SJCRH30 (cell line): Measurements from ENCODE around the gene PLA2G2D. TPM values are rescaled to one million over a fixed set of nuclear protein-coding genes. Genes with fewer than 3 reads are reported as not detected.
A peak's percentile ranks its signal among the peaks of the same experiment; 100 is the strongest.

ENCODE experiments used
- DNase-seq, 2 experiments: peaks; one replicate each; pipeline ENCODE4 v3.0.0-alpha.2; 2015 to 2020
- H3K27ac ChIP-seq: fragments of 250-450 bp; sonication (Bioruptor Pico); 2 replicates; pipeline ENCODE4 v1.5.1; 2020; ENCODE audit warnings: mild to moderate bottlenecking, moderate library complexity
- H3K27me3 ChIP-seq: fragments of 250-450 bp; sonication (Bioruptor Pico); 2 replicates; pipeline ENCODE4 v1.5.1; 2020; ENCODE audit warnings: mild to moderate bottlenecking, moderate library complexity
- H3K36me3 ChIP-seq: fragments of 250-450 bp; sonication (Bioruptor Pico); 2 replicates; pipeline ENCODE4 v1.5.1; 2020; ENCODE audit warnings: mild to moderate bottlenecking, moderate library complexity
- H3K4me1 ChIP-seq: fragments of 250-450 bp; sonication (Bioruptor Pico); 2 replicates; pipeline ENCODE4 v1.5.1; 2020; ENCODE audit warnings: mild to moderate bottlenecking, moderate library complexity
- H3K4me3 ChIP-seq: fragments of 250-450 bp; sonication (Bioruptor Pico); 2 replicates; pipeline ENCODE4 v1.5.1; 2020; ENCODE audit warnings: mild to moderate bottlenecking, moderate library complexity
- H3K9me3 ChIP-seq: fragments of 250-450 bp; sonication (Bioruptor Pico); replicated peaks from 2 replicates; pipeline ENCODE4 v1.5.1; 2020; ENCODE audit warnings: mild to moderate bottlenecking, moderate library complexity
- total RNA-seq: library from RNA; depleted of rRNA; stranded (reverse); fragments of >200 nt; shearing (Covaris generic); gene quantifications from 2 replicates; pipeline ENCODE4 v1.2.3, GENCODE V29; 2014; rRNA removed

PLA2G2D gene, protein sequence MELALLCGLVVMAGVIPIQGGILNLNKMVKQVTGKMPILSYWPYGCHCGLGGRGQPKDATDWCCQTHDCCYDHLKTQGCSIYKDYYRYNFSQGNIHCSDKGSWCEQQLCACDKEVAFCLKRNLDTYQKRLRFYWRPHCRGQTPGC
- not detected in 2 replicates for total RNA-seq

DNA sequence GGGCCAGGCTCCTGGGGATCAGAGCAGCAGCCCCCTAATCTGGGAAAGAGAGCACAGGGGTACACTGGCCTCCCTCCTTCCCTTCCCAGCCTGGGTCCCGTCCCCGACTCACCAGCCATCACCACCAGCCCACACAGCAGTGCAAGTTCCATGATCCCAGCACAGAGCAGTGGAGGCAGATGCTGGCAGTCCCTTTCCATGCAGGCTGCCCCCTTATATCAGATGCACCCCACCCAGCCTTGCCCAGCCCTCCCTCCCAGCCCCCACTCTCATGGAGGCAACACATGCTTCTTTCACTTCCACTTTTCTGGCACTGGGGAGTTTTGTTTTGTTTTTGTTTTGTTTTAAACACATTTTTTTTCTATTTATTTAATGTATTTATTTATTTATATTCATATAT is at the start of gene PLA2G2D:
TSS of gene PLA2G2D (minus strand) at position 190 of the 400 bp plus-strand sequence. CDS start at position 152, 38 bp downstream.
- Histone ChIP-seq H3K27me3 (peaks cover 4% of the 10 kb centered on the region; the same call in 1 of the 2 replicates), H3K36me3 (no peaks in the 10 kb centered on the region), H3K9me3 (no peaks in the 10 kb centered on the region), H3K4me1 (no peaks in the 10 kb centered on the region), H3K27ac (no peak within 1 kb of the TSS), H3K4me3 (no peak within 1 kb of the TSS)
- no peak for DNase-seq

DNA sequence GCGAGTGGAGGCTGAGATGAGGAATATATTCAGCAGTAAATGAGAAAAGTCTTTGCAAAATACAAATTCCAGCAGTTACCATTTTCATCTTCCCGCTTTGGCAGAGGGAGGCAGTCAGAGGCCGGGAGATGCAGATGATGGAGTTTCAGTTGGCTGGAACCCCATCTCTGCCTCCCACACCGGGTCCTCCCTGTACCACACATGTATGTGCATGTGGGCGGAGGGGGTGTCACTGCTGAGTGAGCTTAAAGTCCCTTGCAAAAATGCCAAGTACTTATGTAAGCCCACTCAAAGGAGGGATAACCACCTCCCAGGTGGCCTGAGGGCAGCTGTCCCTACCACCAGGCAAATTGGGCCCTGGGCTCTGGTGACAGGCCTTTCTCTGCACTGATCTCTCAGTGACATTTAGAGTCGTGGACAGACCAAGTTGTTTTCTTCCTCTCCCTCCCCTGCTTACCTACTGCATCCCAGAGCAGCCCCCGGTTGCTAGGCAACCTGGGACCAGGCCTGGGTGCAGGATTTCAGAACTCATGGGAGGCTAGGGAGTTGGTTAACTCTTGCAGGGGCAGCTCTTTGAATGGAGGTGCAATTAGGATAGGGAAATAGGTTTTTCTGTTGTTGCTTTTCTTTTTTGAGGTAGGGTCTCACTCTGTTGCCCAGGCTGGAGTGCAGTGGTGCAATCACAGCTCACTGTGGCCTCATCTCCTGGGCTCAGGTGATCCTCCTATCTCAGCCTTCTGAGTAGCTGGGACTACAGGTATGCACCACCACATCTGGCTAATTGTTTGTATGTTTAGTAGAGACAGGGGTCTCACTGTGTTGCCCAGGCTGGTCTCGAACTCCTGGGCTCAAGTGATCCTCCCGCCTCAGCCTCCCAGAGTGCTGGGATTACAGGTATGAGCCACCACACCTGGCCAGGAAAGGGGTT is 49.5 kb upstream of the PLA2G2D start:
- H3K4me1 ChIP-seq, result no peaks in the 10 kb centered on the region
- no peak overlapping the region for H3K4me3 ChIP-seq
- H3K36me3 ChIP-seq, result no peaks in the 10 kb centered on the region
- H3K27ac ChIP-seq, result no peak overlapping the region
- DNase-seq, result no peak
- peaks cover 7% of the 10 kb centered on the region; the same call in 1 of the 2 replicates for H3K27me3 ChIP-seq
- H3K9me3 ChIP-seq, result no peaks in the 10 kb centered on the region

DNA sequence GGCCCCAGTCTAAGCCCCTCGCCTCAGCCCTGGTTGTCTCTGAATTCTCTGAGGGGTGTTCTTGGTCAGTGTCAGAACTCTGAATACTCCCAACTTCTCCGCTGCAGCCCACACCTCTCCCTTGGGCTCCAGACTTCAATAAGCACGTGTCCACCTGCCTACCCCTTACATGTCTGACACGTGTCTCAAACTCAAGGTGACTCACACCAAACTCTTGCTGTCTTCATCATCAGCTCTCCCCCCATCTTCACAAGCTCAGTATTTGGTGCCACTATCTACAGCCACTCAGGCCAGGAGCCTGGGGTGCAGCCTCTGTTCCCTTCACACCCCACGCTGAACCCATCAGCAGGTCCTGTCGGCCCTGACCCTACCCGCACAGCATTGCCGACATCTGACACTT is 47.8 kb upstream of the PLA2G2D start:
- H3K36me3 ChIP-seq, result no peaks in the 10 kb centered on the region
- no peaks in the 10 kb centered on the region for H3K4me1 ChIP-seq
- H3K9me3 ChIP-seq, result no peaks in the 10 kb centered on the region
- H3K4me3 ChIP-seq, result no peak overlapping the region
- H3K27me3 ChIP-seq, result peaks cover 7% of the 10 kb centered on the region; the same call in 1 of the 2 replicates
- no peak for DNase-seq
- no peak overlapping the region for H3K27ac ChIP-seq

DNA sequence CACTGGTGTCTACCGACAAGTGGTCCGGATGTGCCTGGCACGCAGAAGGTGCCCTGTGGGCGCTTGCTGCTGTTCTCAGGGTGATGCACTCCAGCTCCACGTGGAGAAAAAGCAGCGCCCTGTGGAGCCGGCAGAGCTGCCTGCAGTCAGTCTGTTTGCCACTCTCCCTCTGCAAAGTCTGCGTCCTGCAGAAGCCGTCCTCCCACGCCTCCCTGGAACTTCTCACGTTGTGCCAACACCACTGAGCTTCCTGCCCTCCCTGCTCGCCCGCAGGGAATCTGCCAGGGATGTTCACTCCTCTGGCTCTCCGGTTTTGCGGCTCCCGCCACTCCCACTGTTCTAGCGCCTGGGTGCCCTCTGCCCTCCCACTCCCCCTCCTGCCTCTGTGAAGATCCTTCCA is 46.7 kb upstream of the PLA2G2D start:
- Histone ChIP-seq H3K4me3 (no peak overlapping the region), H3K27ac (no peak overlapping the region), H3K36me3 (no peaks in the 10 kb centered on the region), H3K9me3 (no peaks in the 10 kb centered on the region), H3K4me1 (no peaks in the 10 kb centered on the region), H3K27me3 (peaks cover 7% of the 10 kb centered on the region; the same call in 1 of the 2 replicates)
- no peak for DNase-seq

DNA sequence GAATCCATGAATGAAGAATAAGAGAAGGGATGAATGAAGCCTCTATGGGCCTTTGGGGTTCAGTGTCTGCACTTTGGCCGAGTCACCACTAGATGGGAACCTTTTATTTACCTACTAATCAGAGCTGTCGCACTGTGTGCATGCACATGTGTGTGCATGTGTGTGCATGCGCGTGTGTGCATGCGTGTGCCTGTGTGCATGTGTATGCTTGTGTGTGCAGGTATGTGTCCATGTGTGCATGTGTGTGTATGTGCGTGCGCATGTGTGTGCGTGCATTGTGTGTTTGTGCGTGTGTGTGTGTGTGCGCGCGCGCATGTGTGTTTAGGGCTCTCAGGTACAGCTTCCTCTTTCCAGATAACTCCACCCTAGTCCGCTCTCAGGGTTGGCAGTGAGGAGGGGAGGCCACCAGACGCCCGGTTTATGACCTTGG is 46.2 kb upstream of the PLA2G2D start:
- peak in 1 of 2 experiments; percentile 23 for DNase-seq
- H3K4me1 ChIP-seq, result no peaks in the 10 kb centered on the region
- H3K4me3 ChIP-seq, result no peak overlapping the region
- peaks cover 7% of the 10 kb centered on the region; the same call in 1 of the 2 replicates for H3K27me3 ChIP-seq
- H3K27ac ChIP-seq, result no peak overlapping the region
- no peaks in the 10 kb centered on the region for H3K9me3 ChIP-seq
- H3K36me3 ChIP-seq, result no peaks in the 10 kb centered on the region

DNA sequence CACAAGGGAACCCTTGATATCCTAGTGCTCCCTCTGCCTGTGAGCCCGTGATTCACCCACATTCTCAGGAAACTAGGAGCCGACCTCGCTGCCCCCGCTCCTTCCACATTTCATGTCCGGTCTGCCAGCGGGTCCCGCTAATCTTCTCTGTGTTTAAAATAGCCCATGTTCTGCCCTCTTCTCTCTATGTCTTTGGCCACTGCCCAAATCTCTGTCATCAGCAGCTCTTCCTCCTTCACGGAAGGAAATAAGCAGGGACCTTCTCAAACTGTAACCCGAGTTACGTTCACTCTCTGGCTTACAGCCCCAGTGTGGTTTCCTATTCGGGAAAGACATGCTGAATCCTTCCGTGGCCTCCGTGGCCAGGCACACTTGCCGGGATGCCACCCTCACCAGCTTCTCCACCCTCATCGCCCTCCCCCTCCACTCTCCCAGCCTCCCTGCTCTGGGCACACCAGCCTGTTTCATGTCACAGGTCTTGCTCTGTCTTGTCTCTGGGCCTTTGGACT is 45.4 kb upstream of the PLA2G2D start:
- DNase-seq, result no peak
- H3K36me3 ChIP-seq, result no peaks in the 10 kb centered on the region
- peaks cover 3% of the 10 kb centered on the region for H3K9me3 ChIP-seq
- H3K27ac ChIP-seq, result no peak overlapping the region
- H3K4me1 ChIP-seq, result no peaks in the 10 kb centered on the region
- H3K4me3 ChIP-seq, result no peak overlapping the region
- peaks cover 7% of the 10 kb centered on the region; the same call in 1 of the 2 replicates for H3K27me3 ChIP-seq

DNA sequence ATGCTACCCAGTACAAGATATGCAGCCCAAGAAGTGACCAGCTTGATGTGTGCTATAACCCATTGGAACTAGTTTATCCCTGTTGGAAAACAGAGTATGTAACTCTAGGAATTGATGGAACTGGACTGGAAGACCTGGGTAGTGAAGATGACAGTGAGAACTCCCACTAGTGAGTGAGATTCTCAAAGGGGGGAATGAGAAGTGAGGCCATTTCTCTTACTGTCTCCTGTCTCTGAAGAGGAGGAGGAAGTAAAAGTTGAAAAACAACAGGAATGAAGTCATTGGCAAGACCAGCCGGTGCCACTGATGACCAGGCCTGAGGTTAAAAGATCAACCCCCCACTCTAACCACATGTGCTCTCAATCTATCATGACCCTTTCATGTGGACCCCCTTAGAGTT is 40.7 kb upstream of the PLA2G2D start:
- no peaks in the 10 kb centered on the region for H3K27me3 ChIP-seq

DNA sequence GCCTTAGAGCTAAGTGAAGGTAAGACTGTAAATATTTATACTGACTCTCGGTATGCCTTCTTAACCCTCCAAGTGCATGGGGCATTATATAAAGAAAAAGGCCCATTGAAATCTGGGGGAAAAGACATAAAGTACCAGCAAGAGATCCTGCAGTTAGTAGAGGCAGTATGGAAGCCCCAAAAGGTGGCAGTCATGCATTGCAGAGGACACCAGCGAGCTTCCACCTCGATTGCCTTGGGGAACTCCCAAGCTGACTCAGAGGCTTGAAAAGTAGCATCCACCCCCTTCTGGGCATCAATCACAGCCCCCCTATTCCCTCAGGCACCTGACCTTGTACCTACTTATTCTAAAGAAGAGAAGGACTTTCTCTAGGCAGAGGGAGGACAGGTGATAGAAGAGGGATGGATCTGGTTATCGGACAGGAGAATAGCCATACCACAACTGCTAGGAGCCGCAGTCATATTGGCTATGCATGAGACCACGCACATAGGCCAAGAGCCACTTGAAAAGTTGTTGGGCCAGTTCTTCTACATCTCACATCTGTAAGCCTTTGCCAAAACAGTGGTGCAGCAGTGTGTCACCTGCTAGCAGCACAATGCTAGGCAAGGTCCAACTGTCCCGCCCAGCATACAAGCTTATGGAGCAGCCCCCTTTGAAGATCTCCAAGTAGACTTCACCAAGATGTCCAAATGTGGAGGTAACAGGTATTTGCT is 39.2 kb upstream of the PLA2G2D start:
- Histone ChIP-seq H3K4me3 (no peak overlapping the region), H3K27ac (no peak overlapping the region), H3K4me1 (no peaks in the 10 kb centered on the region), H3K9me3 (peaks cover 3% of the 10 kb centered on the region), H3K36me3 (no peaks in the 10 kb centered on the region), H3K27me3 (no peaks in the 10 kb centered on the region)
- no peak for DNase-seq

More for the DNA sequence above, 40.7 kb upstream of the PLA2G2D start:
- H3K4me3 ChIP-seq, result no peak overlapping the region
- H3K9me3 ChIP-seq, result peaks cover 3% of the 10 kb centered on the region
- no peak for DNase-seq
- H3K36me3 ChIP-seq, result no peaks in the 10 kb centered on the region
- no peak overlapping the region for H3K27ac ChIP-seq
- no peaks in the 10 kb centered on the region for H3K4me1 ChIP-seq

DNA sequence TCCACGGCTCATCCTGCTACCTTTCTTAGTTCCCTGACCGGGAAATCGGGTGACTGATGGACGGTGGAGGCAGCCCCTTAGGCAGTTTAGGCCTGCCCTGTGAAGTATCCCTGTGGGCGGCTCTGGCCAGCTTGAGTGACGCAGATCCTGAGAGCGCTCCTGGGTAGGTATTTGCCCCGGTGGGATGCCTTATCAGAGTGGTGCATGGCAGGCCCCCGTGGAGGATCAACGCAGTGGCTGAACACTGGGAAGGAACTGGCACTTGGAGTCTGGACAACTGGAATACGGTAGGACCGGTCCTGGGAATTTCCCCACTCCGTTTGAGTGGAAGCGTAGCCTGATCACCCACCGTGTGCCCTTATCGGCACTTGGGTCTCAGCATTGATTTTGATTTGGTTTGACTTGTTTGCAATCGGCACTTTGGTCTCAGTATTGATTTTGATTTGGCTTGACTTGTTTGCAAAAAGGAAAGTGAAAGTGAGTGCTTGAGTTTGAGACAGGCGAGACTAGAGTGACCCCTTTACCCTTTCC is 35.0 kb upstream of the PLA2G2D start:
- Histone ChIP-seq H3K27me3 (no peaks in the 10 kb centered on the region), H3K9me3 (no peaks in the 10 kb centered on the region), H3K27ac (no peak overlapping the region), H3K4me1 (peaks cover 5% of the 10 kb centered on the region; the same call in 1 of the 2 replicates), H3K36me3 (no peaks in the 10 kb centered on the region), H3K4me3 (no peak overlapping the region)
- no peak for DNase-seq

DNA sequence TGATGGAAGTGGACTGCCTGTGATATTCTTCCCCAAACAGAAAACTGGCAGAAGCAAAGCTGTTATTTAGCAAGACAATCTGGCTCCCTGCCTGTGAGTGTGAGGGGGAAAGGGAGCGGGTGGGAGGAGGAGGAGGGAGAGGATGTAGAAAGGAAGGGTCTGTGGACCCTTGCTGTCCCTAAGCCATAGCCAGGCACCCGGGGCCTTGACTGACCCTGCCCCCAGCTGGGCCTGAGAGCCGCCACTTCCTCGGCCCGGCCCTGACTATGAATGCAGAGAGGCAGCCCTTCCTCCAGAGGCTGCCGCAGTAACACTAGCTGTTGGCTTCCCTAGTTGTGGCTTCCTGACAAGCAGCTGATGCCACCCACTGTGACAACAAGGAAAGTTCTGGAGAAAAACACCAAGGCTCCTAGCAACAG is 33.7 kb upstream of the PLA2G2D start:
- Histone ChIP-seq H3K36me3 (no peaks in the 10 kb centered on the region), H3K27me3 (no peaks in the 10 kb centered on the region), H3K4me1 (peaks cover 5% of the 10 kb centered on the region; the same call in 1 of the 2 replicates), H3K9me3 (no peaks in the 10 kb centered on the region), H3K27ac (no peak overlapping the region), H3K4me3 (no peak overlapping the region)
- peak; percentile 56 to 72 for DNase-seq

DNA sequence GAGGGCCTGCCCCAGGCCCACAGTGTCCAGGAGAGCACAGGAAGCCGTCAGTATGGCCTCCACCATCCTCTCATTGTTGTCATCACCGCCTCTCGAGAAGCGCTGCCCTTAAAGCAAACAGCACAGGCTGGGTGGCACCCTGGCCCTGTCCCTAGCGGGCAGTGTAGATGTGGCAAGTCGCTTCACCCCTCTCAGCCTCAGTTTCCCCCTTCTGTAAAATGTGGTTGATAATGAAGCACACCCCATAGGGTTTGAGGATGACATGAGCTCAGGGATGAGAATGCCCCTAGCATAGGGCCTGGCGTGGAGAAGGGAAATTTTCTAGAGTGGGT is 33.2 kb upstream of the PLA2G2D start:
- no peak overlapping the region for H3K4me3 ChIP-seq
- no peaks in the 10 kb centered on the region for H3K9me3 ChIP-seq
- H3K4me1 ChIP-seq, result peaks cover 5% of the 10 kb centered on the region; the same call in 1 of the 2 replicates
- H3K27ac ChIP-seq, result no peak overlapping the region
- H3K36me3 ChIP-seq, result no peaks in the 10 kb centered on the region
- H3K27me3 ChIP-seq, result no peaks in the 10 kb centered on the region
- no peak for DNase-seq

DNA sequence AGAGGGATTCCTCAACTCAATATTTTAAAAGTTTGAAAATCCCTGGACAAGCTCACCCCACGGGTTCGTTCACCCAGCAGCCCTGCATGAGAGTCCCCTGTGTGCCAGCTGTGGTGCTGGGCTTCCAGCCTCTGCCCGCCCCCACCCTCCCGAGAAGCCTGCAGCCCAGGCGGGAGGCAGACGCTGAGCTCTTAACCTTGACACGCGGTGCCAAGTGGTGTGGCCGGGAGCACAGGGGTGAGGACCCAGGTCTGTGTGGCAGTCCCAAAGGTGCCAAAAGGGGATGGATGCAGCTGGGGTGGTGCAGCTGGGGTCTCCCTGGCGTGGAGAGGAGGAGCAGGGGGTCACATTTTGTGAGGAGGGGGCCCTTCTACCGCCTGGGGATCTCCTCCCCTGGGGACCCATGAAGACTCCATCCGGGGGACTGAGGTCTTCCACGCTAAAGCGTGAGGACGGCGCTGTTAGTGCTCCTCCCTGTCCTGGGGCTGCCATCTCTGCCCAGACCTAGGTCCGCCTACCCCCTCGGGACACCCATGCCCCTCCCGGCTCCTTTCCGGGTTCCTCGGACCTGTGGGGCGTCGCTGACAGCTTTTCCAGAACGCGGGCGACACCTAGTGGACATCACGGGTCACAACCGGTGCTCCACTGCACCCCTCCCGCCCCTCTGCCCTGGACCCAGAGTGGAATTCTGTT is 32.7 kb upstream of the PLA2G2D start:
- Histone ChIP-seq H3K27ac (no peak overlapping the region), H3K4me1 (peaks cover 5% of the 10 kb centered on the region; the same call in 1 of the 2 replicates), H3K36me3 (no peaks in the 10 kb centered on the region), H3K9me3 (no peaks in the 10 kb centered on the region), H3K4me3 (peak overlapping the region; percentile 39), H3K27me3 (no peaks in the 10 kb centered on the region)
- DNase-seq, result peak; percentile 91 to 94

DNA sequence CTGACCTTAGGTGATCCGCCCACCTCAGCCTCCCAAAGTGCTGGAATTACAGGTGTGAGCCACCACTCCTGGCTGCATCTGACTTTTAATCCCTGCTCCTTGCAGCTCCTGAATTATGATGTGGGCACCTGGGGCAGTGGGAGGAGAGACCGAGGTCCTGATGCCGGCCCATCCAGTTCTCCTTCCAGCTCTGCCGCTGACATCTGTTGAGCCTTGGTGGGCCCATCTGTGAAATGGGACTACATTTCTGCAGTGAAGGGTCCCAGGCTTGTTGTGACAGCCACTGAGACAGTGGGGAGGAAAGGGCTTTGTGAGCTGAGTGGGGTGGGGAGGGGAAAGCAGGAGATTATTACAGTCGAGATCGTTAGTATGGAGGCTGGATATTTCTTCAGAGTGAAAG is 31.6 kb upstream of the PLA2G2D start:
- Histone ChIP-seq H3K27me3 (no peaks in the 10 kb centered on the region), H3K27ac (no peak overlapping the region)
- no peak for DNase-seq

DNA sequence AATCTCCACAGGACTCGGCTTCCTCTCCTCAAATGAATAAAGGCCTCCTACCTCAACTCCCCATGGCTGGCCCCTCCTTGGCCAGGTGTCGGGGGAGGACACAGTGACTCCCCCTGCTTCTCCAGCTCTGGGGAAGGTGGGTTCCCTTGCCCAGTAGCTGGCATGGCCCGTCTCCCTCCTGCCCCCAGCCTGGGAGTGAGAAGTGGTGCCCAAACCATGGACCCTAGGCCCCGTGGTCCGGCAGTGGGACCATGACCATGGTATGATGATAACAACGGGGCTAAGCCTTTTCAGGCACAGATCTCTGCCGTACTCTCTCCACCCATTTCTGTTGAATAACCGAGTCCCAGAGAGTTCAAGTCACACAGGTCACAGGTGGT is 31.0 kb upstream of the PLA2G2D start:
- DNase-seq, result no peak
- peaks cover 5% of the 10 kb centered on the region; the same call in 1 of the 2 replicates for H3K4me1 ChIP-seq

More for the DNA sequence above, 31.6 kb upstream of the PLA2G2D start:
- Histone ChIP-seq H3K9me3 (no peaks in the 10 kb centered on the region), H3K36me3 (no peaks in the 10 kb centered on the region), H3K4me3 (no peak overlapping the region), H3K4me1 (peaks cover 5% of the 10 kb centered on the region; the same call in 1 of the 2 replicates)

More for the DNA sequence above, 31.0 kb upstream of the PLA2G2D start:
- Histone ChIP-seq H3K36me3 (no peaks in the 10 kb centered on the region), H3K4me3 (no peak overlapping the region), H3K27ac (no peak overlapping the region), H3K9me3 (no peaks in the 10 kb centered on the region), H3K27me3 (no peaks in the 10 kb centered on the region; the same call in 1 of the 2 replicates)
